HepG2 (cell line): Measurements from ENCODE around the gene AP5B1. TPM values are rescaled to one million over a fixed set of nuclear protein-coding genes. Genes with fewer than 3 reads are reported as not detected.

Experiments
- ATAC-seq: fragments of 200-7000 bp; cut with Tn5 transposase; 3 replicates; pipeline ENCODE4 v1.9.1; 2020; ENCODE audit warnings: mild to moderate bottlenecking, moderate library complexity
- BruUV-seq: library from RNA; stranded (reverse); fragments of 400-500 nt; replicated peaks from 2 replicates; lab custom pipeline; 2021; lab: Mats Ljungman, UMichigan
- CTCF ChIA-PET: fragments of 300-600 bp; formaldehyde crosslinking; extraction: SDS; loops from one replicate; lab custom pipeline; 2021; ENCODE audit warnings: low total read pairs, inconsistent platforms, low intra/inter-chr PET ratio; lab: Yijun Ruan, JAX
- POLR2A ChIA-PET: fragments of 350-600 bp; sonication (Branson Sonifier 250); formaldehyde crosslinking; loops from one replicate; lab custom pipeline; 2020; ENCODE audit warnings: antibody characterized with exemption, inconsistent platforms; lab: Yijun Ruan, JAX
- DNase-seq: peaks from one replicate; pipeline ENCODE4 v3.0.0-alpha.2; 2015; ENCODE audit warnings: low spot score
- FAIRE-seq: peaks from 3 replicates; lab custom pipeline; 2011; peaks lifted over from hg19 to GRCh38; lab: Jason Lieb, UNC
- H2AFZ ChIP-seq: one replicate; pipeline ENCODE4 v1.6.1; 2011; ENCODE audit warnings: low read length, inconsistent platforms
- H3K27ac ChIP-seq: fragments of 300-600 bp; 3 replicates; pipeline ENCODE4 v1.8.0; 2011; ENCODE audit warnings: mixed run types, mild to moderate bottlenecking, mixed read lengths, low read length, inconsistent platforms; ENCODE audit not compliant: insufficient read depth; ENCODE audit errors: extremely low read length
- H3K27me3 ChIP-seq, 2 experiments: fragments of 200-600 bp in 1 of 2; 2 replicates in 1 of 2; 3 replicates in 1 of 2; pipeline versions ENCODE4 v1.6.0 to v1.8.0; 2011; ENCODE audit warnings: low read length in 2 of 2, mild to moderate bottlenecking in 2 of 2, moderate library complexity in 2 of 2, inconsistent platforms in 1 of 2; ENCODE audit not compliant: insufficient read depth in 2 of 2, control insufficient read depth in 1 of 2
- H3K36me3 ChIP-seq, 2 experiments: fragments of 200-600 bp in 1 of 2; replicated peaks in 1 of 2; 2 replicates in 1 of 2; 3 replicates in 1 of 2; pipeline versions ENCODE4 v1.5.1 to v1.8.0; 2011; ENCODE audit warnings: low read length in 2 of 2, inconsistent platforms in 1 of 2; ENCODE audit not compliant: insufficient read depth in 2 of 2, control insufficient read depth in 1 of 2
- H3K4me1 ChIP-seq: 2 replicates; pipeline ENCODE4 v1.5.1; 2012; ENCODE audit warnings: low read length, inconsistent platforms; ENCODE audit not compliant: insufficient read depth
- H3K4me2 ChIP-seq: 2 replicates; pipeline ENCODE4 v1.6.0; 2011; ENCODE audit warnings: low read depth, low read length, inconsistent platforms
- H3K4me3 ChIP-seq, 3 experiments: fragments of 200-600 bp in 1 of 3; sonication (generic), shearing (Covaris generic) in 1 of 3; replicated peaks in 1 of 3; 2 replicates each; pipeline ENCODE4 v1.5.1; 2011 to 2016; ENCODE audit warnings: low read length in 3 of 3, inconsistent platforms in 2 of 3, low read depth in 2 of 3, mild to moderate bottlenecking in 2 of 3, control low read depth in 1 of 3, mixed read lengths in 1 of 3; ENCODE audit not compliant: insufficient read depth in 1 of 3
- H3K79me2 ChIP-seq: one replicate; pipeline ENCODE4 v1.6.1; 2011; ENCODE audit warnings: low read length, inconsistent platforms; ENCODE audit not compliant: insufficient read depth
- H3K9ac ChIP-seq: 2 replicates; pipeline ENCODE4 v1.6.0; 2011; ENCODE audit warnings: mild to moderate bottlenecking, low read depth, low read length, inconsistent platforms; ENCODE audit not compliant: insufficient read depth
- H3K9me3 ChIP-seq: 2 replicates; pipeline ENCODE4 v1.5.1; 2012; ENCODE audit warnings: mild to moderate bottlenecking, low read length
- H4K20me1 ChIP-seq: 2 replicates; pipeline ENCODE4 v1.6.0; 2011; ENCODE audit warnings: inconsistent platforms, mild to moderate bottlenecking, low read length, moderate library complexity; ENCODE audit not compliant: insufficient read depth
- ARNTL ChIP-seq: sonication (generic); formaldehyde crosslinking; IDR thresholded peaks from 2 replicates; pipeline ENCODE4 v1.4.0; 2020; ENCODE audit warnings: mild to moderate bottlenecking, missing genetic modification reagents
- GATAD1 ChIP-seq: IDR thresholded peaks from 2 replicates; pipeline ENCODE4 v1.6.1; 2016; ENCODE audit warnings: missing genetic modification reagents, missing compliant biosample characterization
- HNRNPL ChIP-seq: fragments of 200-400 bp; formaldehyde crosslinking; IDR thresholded peaks from 2 replicates; pipeline ENCODE4 v1.6.1; 2017; ENCODE audit warnings: mild to moderate bottlenecking, low read depth, low read length
- POLR2AphosphoS2 ChIP-seq: IDR thresholded peaks from 2 replicates; pipeline ENCODE4 v1.6.1; 2011; ENCODE audit warnings: low read depth, low read length, improper control_type of control experiment
- TSC22D2 ChIP-seq: sonication (generic); formaldehyde crosslinking; IDR thresholded peaks from 2 replicates; pipeline ENCODE4 v1.5.1; 2020; ENCODE audit warnings: missing genetic modification reagents, mild to moderate bottlenecking, borderline replicate concordance
- ZBTB1 ChIP-seq: sonication (generic); formaldehyde crosslinking; IDR thresholded peaks from 2 replicates; pipeline ENCODE4 v1.4.0; 2020; ENCODE audit warnings: missing genetic modification reagents, borderline replicate concordance
- ZFP62 ChIP-seq: sonication (generic); formaldehyde crosslinking; IDR thresholded peaks from 2 replicates; pipeline ENCODE4 v1.4.0; 2020; ENCODE audit warnings: missing genetic modification reagents
- WGBS: methylation state at CpG from one replicate; pipeline ENCODE4 v1.1.6; 2017; ENCODE audit warnings: low lambda C conversion rate; 5-methylcytosine and 5-hydroxymethylcytosine counted together
- in situ Hi-C: cut with HindIII; loops from 2 replicates; pipeline ENCODE4 v1.10.0; 2017; ENCODE audit warnings: low pct_unique_long_range_greater_than_20kb; ENCODE audit not compliant: extremely low pct_ligation_motif_present
- intact Hi-C: fragments of 100-400 bp; cut with micrococcal nuclease; formaldehyde crosslinking; loops from one replicate; pipeline ENCODE4 v1.10.0; 2022; ENCODE audit not compliant: unreplicated experiment
- polyA plus RNA-seq, 8 experiments: library from polyadenylated mRNA; depleted of rRNA in 3 of 8; stranded (reverse) in 7 of 8; unstranded in 1 of 8; fragments of >200 nt; fragmentation: Illumina TruSeq in 4 of 8; extraction: Trizol in 4 of 8; gene quantifications; 2 replicates each; pipeline versions ENCODE4 v1.2.1 to v1.2.3, GENCODE V29; 2011 to 2016; ENCODE audit warnings: low read depth in 4 of 8, missing spikeins in 1 of 8, mixed read lengths in 1 of 8; ENCODE audit not compliant: insufficient read depth in 1 of 8
- total RNA-seq, 5 experiments: library from RNA; depleted of rRNA; stranded (reverse); fragments of >200 nt; fragmentation: Illumina TruSeq; extraction: Trizol; gene quantifications; 2 replicates each; pipeline ENCODE4 v1.2.3, GENCODE V29; 2016; ENCODE audit warnings: low read depth in 1 of 5
- TF ChIP-seq, protein P1 (sequence below): sonication (generic); formaldehyde crosslinking; IDR thresholded peaks from 2 replicates; pipeline ENCODE4 v1.4.0; 2020; ENCODE audit warnings: mild to moderate bottlenecking, missing genetic modification reagents
- TF ChIP-seq, protein P2 (sequence below): sonication (generic); formaldehyde crosslinking; IDR thresholded peaks from 2 replicates; pipeline ENCODE4 v1.8.0; 2022; ENCODE audit warnings: mild to moderate bottlenecking, missing genetic modification reagents, moderate library complexity
- TF ChIP-seq, protein P3 (sequence below): sonication (generic); formaldehyde crosslinking; IDR thresholded peaks from 2 replicates; pipeline ENCODE4 v1.4.0; 2020; ENCODE audit warnings: missing genetic modification reagents

Gene AP5B1
- total and polyA plus RNA-seq, 2 of the 13 experiments (the other 11 are each of a cell fraction or from before 2014, with no cell fraction given), result 1.7 to 4.4 TPM

DNA sequence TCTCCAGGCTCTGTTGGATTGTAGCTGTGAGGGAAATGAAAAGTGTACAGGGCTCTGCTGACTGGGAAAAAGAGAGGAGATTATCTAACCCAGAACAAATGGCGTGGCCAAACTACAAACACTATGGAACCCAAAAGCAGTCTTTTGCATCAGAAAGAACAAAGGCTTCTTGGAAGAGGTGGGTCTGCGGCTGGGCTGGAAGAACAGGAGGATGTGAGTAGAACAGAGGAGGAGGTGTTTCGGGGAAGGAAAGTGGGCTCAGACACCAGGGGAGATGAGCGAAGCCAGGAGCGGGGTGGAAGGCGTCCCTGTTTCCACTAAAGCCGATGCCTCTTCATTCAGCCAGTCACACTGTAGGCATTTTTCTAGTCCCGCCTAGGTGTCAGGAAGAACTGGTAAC, 18.1 kb upstream of the AP5B1 start:
- no peak overlapping the region for H2AFZ ChIP-seq
- no peaks in the 10 kb centered on the region for H3K9me3 ChIP-seq
- peaks cover 8 to 65% of the 10 kb centered on the region in 2 experiments for H3K27me3 ChIP-seq
- in situ Hi-C loops (no loop called here), intact Hi-C loops (no loop called here)
- no peak overlapping the region for H3K9ac ChIP-seq
- H3K4me3 ChIP-seq, result no peak overlapping the region
- TF ChIP-seq HNRNPL (no peak), ARNTL (CRISPR knock-in tag) (no peak), TSC22D2 (CRISPR knock-in tag) (no peak), ZFP62 (CRISPR knock-in tag) (no peak), ZBTB1 (CRISPR knock-in tag) (no peak), POLR2AphosphoS2 (no peak), GATAD1 (no peak)
- TF ChIP-seq, protein P1, sequence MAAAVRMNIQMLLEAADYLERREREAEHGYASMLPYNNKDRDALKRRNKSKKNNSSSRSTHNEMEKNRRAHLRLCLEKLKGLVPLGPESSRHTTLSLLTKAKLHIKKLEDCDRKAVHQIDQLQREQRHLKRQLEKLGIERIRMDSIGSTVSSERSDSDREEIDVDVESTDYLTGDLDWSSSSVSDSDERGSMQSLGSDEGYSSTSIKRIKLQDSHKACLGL, result no peak
- TF ChIP-seq, protein P2, sequence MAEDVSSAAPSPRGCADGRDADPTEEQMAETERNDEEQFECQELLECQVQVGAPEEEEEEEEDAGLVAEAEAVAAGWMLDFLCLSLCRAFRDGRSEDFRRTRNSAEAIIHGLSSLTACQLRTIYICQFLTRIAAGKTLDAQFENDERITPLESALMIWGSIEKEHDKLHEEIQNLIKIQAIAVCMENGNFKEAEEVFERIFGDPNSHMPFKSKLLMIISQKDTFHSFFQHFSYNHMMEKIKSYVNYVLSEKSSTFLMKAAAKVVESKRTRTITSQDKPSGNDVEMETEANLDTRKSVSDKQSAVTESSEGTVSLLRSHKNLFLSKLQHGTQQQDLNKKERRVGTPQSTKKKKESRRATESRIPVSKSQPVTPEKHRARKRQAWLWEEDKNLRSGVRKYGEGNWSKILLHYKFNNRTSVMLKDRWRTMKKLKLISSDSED (CRISPR knock-in tag), result no peak
- TF ChIP-seq, protein P3, sequence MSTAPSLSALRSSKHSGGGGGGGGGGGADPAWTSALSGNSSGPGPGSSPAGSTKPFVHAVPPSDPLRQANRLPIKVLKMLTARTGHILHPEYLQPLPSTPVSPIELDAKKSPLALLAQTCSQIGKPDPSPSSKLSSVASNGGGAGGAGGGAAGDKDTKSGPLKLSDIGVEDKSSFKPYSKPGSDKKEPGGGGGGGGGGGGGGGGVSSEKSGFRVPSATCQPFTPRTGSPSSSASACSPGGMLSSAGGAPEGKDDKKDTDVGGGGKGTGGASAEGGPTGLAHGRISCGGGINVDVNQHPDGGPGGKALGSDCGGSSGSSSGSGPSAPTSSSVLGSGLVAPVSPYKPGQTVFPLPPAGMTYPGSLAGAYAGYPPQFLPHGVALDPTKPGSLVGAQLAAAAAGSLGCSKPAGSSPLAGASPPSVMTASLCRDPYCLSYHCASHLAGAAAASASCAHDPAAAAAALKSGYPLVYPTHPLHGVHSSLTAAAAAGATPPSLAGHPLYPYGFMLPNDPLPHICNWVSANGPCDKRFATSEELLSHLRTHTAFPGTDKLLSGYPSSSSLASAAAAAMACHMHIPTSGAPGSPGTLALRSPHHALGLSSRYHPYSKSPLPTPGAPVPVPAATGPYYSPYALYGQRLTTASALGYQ (CRISPR knock-in tag), result no peak
- CTCF ChIA-PET, result no interaction called here
- no TSS peak for BruUV-seq
- no peaks in the 10 kb centered on the region for H3K79me2 ChIP-seq
- no peak for FAIRE-seq
- H3K4me2 ChIP-seq, result no peak overlapping the region
- POLR2A ChIA-PET, result no interaction called here
- DNase-seq, result no peak
- no peak for ATAC-seq
- H3K4me1 ChIP-seq, result peaks cover 12% of the 10 kb centered on the region
- H3K27ac ChIP-seq, result no peak overlapping the region
- WGBS, result 52% methylated on average over 8 of the region's 8 CpGs
- H3K36me3 ChIP-seq, result no peaks in the 10 kb centered on the region
- no peaks in the 10 kb centered on the region for H4K20me1 ChIP-seq
